Adrenal gland (tissue), 5 donors: ENCODE results near the gene HBD.
"Not testable (repeated sequence)": the region's sequence is repeated elsewhere in the genome, so short reads cannot be mapped to it uniquely, and the experiment has no call there.

ENCODE experiments used
- POLR2A ChIP-seq, 2 donors: fragments of 450-650 bp; IDR thresholded peaks; one replicate each; pipeline ENCODE4 v1.6.1; 2017; ENCODE audit warnings: antibody characterized with exemption in 2 of 2, mild to moderate bottlenecking in 2 of 2, moderate library complexity in 1 of 2
- TF ChIP-seq, protein P1 (sequence below), 6 experiments: fragments of 450-650 bp in 4 of 6; fragments of 200-600 bp in 2 of 6; sonication (generic) in 1 of 6; IDR thresholded peaks; 1 replicate in 5 of 6; 2 replicates in 1 of 6; pipeline versions ENCODE4 v1.5.1 to v1.8.0; 2016 to 2021; ENCODE audit warnings: antibody characterized with exemption in 6 of 6, mild to moderate bottlenecking in 2 of 6, moderate library complexity in 1 of 6
- donor health status: DM: no; HTN: no; CAD: no.

DNA sequence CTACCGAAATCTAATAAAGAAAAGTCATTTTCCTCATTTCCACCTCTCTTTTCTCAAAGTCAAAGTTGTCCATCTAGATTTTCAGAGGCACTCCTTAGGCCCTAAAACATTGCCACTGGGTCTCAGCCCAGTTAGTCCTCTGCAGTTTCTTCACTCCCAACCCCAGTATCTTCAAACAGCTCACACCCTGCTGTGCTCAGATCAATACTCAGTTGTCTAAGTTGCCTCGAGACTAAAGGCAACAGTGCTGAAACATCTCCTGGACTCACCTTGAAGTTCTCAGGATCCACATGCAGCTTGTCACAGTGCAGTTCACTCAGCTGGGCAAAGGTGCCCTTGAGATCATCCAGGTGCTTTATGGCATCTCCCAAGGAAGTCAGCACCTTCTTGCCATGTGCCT is 19.7 kb upstream of the HBD start:
- TF ChIP-seq, protein P1, sequence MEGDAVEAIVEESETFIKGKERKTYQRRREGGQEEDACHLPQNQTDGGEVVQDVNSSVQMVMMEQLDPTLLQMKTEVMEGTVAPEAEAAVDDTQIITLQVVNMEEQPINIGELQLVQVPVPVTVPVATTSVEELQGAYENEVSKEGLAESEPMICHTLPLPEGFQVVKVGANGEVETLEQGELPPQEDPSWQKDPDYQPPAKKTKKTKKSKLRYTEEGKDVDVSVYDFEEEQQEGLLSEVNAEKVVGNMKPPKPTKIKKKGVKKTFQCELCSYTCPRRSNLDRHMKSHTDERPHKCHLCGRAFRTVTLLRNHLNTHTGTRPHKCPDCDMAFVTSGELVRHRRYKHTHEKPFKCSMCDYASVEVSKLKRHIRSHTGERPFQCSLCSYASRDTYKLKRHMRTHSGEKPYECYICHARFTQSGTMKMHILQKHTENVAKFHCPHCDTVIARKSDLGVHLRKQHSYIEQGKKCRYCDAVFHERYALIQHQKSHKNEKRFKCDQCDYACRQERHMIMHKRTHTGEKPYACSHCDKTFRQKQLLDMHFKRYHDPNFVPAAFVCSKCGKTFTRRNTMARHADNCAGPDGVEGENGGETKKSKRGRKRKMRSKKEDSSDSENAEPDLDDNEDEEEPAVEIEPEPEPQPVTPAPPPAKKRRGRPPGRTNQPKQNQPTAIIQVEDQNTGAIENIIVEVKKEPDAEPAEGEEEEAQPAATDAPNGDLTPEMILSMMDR (IDR thresholded peaks at IDR 0.05) = not testable (repeated sequence)
- TF ChIP-seq POLR2A (IDR thresholded peaks at IDR 0.05) = not testable (repeated sequence)
